Omental fat pad (tissue), 4 donors: ENCODE measurements around the gene BHLHE40. TPM values are rescaled to one million over a fixed set of nuclear protein-coding genes. Genes with fewer than 3 reads are reported as not detected.

Experiments used
- ATAC-seq: fragments of 150-250 bp; one replicate; pipeline ENCODE4 v1.9.1; 2016; ENCODE audit warnings: mild to moderate bottlenecking, moderate library complexity; ENCODE audit not compliant: low FRiP score
- DNase-seq: peaks from one replicate; pipeline ENCODE4 v3.0.0-alpha.2; 2019; ENCODE audit warnings: low spot score
- CTCF ChIP-seq, 3 donors: fragments of 450-650 bp; IDR thresholded peaks; one replicate each; pipeline ENCODE4 v1.5.1; 2016 to 2017; ENCODE audit warnings: antibody characterized with exemption in 3 of 3, mild to moderate bottlenecking in 3 of 3, moderate library complexity in 2 of 3
- total RNA-seq, 4 donors: library from RNA; depleted of rRNA; stranded (reverse); fragments of >200 nt; gene quantifications; one replicate each; pipeline ENCODE4 v1.1.0, GENCODE V29; 2016

Gene BHLHE40
- total RNA-seq, 4 donors from 2014 or later: 16.3 to 101 (median 59.1) TPM

DNA sequence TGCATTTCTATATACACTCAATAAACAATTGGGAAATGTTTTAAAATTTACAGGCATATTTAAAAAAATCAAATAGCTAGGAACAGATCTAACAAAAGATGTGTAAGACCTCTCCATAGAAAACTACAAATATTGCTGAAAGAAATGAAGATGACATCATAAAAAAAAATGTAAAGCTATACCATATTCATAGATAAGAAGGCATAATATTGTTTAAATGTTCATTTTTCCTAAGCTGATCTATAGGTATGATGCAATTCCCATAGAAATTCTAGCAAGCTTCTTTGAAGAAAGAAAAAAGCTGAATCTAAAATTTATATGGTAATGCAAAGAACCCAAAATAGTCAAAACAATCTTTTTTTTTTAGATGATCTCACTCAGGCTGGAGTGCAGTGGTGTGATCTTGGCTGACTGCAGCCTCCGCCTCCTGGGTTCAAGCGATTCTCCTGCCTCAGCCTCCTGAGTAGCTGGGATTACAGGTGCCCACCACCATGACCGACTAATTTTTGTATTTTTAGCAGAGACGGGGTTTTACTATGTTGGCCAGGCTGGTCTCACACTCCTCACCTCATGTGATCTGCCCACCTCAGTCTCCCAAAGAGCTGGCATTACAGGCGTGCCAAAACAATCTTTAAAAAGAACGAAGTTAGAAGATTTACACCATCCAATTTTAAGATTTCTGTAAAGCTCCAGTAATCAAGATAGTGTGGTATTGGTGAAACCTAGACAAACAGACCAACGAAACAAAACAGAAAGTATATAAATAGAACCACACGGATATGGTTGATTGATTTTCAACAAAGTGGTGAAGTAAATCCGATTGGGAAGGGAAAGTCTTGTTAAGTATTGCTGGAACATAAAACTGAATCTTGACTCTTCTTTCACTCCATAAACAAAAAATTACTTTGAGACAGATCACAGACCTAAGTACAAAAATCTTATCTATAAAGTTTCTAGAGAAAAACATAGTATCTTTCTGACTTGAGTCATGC lies 6.3 kb upstream of the BHLHE40 start:
- TF ChIP-seq CTCF (IDR thresholded peaks at IDR 0.05): no peak
- no peak for ATAC-seq
- no peak for DNase-seq

DNA sequence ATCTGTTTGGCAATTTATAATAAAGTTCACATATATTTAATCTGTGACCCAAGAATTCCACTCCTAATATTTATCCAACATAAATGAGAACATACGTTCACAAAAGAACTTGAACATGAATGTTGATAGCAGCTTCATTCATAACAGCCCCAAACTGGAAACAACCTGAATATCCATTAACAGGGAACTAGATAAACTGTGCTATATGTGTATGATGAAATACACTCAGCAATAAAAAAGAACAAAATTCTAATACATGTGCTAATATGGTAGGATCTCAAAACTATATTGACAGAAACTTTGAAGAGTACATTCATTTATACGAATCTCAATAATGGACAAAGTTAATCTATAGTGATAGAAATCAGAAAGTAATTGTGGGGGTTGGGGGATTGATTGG lies 5.1 kb upstream of the BHLHE40 start:
- ATAC-seq (no peak), DNase-seq (no peak)
- TF ChIP-seq CTCF (IDR thresholded peaks at IDR 0.05): no peak

GRCh38 chr3:4976109-4976508 lies 3.1 kb upstream of the BHLHE40 start:
- DNase-seq (no peak), ATAC-seq (no peak)
- no peak for TF ChIP-seq CTCF (IDR thresholded peaks at IDR 0.05)

DNA sequence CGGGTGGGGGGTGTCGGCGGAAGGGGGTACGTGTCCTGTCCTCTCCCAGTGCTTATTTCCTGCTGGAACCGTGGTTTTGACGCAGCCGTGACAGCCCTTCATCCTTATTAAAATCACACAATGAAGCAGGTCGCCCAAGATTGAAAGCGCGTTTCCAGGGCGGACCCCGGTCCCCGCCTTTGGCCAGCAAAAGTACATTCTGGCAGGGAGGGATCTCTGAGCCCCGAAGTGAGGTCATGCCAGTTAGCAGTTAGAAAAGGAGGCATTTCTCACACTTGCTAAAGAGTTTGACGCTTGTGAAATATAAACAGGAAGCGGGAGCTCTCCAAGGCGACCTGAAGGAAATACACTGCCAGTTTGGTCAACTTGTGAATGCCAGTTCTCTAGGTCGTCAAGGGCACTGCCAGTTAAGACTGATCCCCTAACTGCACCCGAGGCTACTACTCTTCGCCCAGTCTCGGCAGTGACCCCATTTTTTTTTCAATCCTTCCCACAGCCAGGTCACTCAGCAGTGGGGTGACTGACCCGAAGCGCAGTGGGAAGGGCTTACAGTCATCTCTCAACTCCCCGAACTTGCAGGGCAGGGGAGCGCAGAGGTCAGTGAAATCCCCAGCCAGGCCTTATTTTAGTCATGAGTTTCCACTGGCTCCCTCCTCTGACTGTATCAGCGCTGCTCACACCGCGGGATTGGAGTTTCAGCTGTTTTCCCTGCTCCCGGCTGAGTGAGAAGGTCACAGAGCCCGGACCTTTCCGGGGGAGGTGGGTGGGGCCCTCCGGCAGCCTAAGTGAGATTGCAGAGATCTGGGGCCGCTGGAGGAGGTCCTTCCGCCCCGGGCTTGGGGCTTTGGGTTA lies 2.0 kb upstream of the BHLHE40 start:
- ATAC-seq (peak; percentile 64), DNase-seq (no peak)
- TF ChIP-seq CTCF (IDR thresholded peaks at IDR 0.05): no peak

GRCh38 chr3:4977853-4978203 lies 1.4 kb upstream of the BHLHE40 start:
- no peak for TF ChIP-seq CTCF (IDR thresholded peaks at IDR 0.05)
- peak; percentile 0 for ATAC-seq
- no peak for DNase-seq

DNA sequence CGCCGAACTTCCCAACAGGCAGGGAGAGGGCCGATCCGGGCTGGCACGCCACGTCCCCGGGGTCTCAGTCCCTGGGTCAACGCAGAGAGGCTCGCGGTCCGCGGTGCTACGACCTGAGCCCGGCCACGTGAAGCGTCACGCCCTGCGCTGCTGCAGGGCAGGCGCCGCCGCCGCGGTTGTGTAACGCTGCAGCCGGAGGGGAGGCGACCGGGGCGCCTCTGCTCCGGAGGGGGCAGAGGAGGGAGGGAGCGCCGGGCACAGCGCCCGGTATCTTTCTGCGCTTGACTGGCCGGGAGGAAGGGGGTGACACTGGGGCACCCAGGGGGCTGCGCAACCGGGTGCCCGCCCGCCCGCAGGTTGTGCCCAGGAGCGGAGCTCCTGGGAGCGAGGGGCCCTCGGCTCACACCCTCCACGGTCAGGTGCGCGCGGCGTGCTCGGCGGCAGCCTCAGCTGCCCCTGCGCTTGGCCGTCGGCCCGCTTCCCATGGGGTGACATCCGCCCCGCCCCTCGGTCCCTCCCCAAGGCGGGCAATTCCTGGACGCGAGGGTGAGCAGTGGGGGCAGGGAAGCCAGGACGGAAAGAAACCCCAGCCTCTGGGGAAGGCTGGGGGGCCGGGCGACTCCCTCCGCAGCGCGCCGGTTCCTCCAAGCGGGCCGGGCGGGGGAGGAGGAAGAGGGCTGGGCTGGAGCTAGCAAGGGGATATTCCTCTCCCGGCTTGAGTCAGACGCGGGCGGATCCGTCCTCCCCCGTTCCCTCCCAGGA lies 852 bp upstream of the BHLHE40 start:
- peak; percentile 83 for ATAC-seq
- DNase-seq: peak; percentile 92
- TF ChIP-seq CTCF (IDR thresholded peaks at IDR 0.05): no peak
